Gastroesophageal sphincter (tissue), 3 donors: ENCODE results near the gene THADA.

Experiments
- EP300 ChIP-seq: sonication (generic); formaldehyde crosslinking; IDR thresholded peaks from one replicate; pipeline ENCODE4 v1.6.1; 2017; ENCODE audit warnings: antibody characterized with exemption, mild to moderate bottlenecking
- POLR2A ChIP-seq, 2 donors: fragments of 450-650 bp; IDR thresholded peaks; one replicate each; pipeline ENCODE4 v1.6.1; 2017; ENCODE audit warnings: antibody characterized with exemption in 2 of 2, mild to moderate bottlenecking in 2 of 2, moderate library complexity in 1 of 2
- POLR2AphosphoS5 ChIP-seq: sonication (generic); formaldehyde crosslinking; IDR thresholded peaks from one replicate; pipeline ENCODE4 v1.6.1; 2017; ENCODE audit warnings: antibody characterized with exemption
- TF ChIP-seq, protein P1 (sequence below), 4 experiments: fragments of 200-600 bp in 2 of 4; fragments of 450-650 bp in 2 of 4; sonication (generic) in 1 of 4; IDR thresholded peaks; one replicate each; pipeline ENCODE4 v1.5.1; 2017 to 2019; ENCODE audit warnings: antibody characterized with exemption in 4 of 4, mild to moderate bottlenecking in 2 of 4, moderate library complexity in 2 of 4

DNA sequence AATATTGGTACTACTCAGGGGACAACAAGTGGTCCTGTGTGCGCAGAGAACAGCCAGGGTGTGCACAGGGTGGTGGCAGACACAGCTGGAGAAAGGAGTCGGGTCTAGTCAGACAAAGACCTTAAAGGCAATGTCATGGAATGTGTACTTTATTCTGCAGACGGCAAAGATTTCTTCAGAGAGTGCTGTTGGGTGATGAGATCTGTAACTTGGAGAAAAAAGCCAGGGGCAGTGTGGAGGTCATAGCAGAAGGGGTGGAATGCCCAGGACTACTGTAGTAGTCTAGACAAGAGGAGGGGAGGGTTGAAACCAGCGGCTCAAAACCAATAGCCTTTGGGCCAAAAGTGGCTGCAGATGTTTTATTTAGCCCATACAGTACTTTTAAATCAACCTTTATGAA is 248.1 kb downstream of the THADA start:
- TF ChIP-seq, protein P1, sequence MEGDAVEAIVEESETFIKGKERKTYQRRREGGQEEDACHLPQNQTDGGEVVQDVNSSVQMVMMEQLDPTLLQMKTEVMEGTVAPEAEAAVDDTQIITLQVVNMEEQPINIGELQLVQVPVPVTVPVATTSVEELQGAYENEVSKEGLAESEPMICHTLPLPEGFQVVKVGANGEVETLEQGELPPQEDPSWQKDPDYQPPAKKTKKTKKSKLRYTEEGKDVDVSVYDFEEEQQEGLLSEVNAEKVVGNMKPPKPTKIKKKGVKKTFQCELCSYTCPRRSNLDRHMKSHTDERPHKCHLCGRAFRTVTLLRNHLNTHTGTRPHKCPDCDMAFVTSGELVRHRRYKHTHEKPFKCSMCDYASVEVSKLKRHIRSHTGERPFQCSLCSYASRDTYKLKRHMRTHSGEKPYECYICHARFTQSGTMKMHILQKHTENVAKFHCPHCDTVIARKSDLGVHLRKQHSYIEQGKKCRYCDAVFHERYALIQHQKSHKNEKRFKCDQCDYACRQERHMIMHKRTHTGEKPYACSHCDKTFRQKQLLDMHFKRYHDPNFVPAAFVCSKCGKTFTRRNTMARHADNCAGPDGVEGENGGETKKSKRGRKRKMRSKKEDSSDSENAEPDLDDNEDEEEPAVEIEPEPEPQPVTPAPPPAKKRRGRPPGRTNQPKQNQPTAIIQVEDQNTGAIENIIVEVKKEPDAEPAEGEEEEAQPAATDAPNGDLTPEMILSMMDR (IDR thresholded peaks at IDR 0.05), result no peak
- TF ChIP-seq POLR2A (IDR thresholded peaks at IDR 0.05), result no peak
- no peak for TF ChIP-seq POLR2AphosphoS5
- TF ChIP-seq EP300, result no peak
